NCI-H2081 treated with DMSO at 0.1 percent for 48 hours (cell line): ENCODE results near the gene CDH18.
"Not testable (repeated sequence)": the region's sequence is repeated elsewhere in the genome, so short reads cannot be mapped to it uniquely, and the experiment has no call there.

Source experiments
- DNase-seq: peaks from one replicate; lab custom pipeline; 2025; lab: John Stamatoyannopoulos, UW

CDH18 gene

DNA sequence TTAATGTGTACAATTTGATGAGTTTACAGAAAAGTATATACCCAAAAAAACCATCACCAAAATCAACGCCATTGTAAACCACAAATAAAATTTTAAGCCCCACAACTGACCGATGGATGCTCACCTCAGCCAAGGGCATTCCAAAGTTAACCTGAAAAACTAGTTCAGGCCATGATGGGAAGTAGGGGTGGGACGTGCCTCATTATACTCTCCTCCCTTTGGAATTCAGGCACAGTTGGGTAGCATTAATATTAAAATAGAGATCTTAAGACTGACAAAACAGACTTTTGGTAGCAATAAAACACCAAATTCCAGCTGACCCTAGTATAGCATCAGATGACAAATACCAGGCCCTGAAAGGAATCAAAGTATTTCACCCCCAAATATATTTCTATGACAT lies 129.0 kb downstream of the CDH18 start:
- DNase-seq: no peak

DNA sequence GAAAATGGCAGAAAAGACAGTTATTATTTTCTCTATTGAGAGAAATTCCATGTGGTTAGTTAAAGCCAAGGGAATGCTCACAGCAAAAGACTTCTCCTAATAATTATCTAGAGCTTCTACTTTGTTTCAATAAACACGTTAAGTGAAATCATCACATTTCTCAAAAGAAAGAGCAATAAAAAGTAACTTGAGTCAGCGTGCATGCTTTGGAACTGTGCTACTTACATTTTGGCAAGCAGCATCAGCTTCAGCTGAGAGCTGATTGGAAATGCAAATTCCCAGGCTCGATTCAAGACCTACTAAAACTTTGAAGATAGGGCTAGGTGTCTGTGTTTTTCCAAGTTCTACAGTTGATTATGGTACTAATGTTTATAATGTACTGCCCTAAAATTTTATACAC lies 132.1 kb downstream of the CDH18 start:
- DNase-seq: no peak

DNA sequence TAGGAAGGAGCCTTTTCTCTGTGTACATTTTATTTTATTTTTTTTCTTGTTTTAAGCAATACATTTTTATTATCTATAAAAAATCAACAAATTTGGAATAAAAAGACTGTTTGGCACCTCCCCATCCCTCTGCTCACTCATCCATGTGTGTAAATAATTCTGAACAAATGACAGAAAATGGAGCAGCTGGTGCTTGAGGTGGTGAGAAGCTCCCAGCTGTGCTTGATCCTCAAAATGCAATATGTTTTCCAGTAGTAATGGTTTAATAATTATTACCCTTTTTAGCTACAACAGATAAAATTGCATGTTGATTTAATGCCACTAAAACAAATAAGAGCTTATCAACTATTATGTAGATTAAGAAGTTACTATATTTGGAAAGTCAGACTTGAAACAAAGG lies 132.5 kb downstream of the CDH18 start:
- peak; percentile 80 for DNase-seq

DNA sequence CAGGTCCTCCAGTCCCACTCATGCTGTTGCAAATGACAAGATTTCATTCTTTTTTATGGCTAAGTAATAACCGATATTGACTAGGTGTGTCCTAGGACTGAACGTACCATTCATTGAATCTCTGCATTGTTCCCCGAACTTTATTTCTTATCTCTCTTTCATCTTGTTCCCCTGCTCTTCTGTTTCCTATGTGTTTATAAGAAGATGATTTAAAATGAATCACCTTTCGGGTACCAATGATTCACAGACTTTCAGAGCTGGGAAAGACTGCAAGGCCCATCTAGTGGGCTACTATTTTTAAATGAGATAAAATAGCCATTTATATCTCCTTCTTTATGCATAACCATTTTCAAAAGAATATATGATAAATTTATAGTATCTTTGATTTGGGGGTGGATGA lies 133.0 kb downstream of the CDH18 start:
- DNase-seq: no peak

DNA sequence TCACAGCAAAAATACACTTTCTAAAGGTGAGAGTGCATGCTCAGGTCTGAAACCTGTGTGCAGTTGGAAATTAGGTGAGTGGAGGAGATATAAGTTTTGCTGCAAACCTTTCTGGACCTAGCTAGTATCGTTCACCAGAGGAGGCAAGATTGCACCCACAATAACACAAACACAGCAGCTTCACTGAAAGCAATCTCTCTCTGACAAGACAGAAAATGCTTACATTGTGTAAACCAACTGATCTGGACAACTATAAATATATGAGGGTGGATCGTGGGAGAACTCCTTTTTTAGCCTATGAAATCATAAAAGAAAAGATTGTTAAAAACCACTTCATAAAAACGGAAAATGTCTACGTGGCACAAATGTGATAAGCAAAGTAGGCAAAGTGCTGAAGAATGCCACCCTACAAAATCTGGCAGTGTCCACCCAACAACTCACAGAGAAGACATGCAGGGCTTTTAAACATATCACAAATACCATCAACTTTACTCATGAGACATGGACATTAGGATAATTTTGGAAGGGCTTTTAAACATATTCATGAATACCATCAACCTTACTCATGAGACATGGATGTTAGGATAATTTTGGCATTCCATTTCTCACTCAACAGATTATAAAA lies 134.3 kb downstream of the CDH18 start:
- no peak for DNase-seq

DNA sequence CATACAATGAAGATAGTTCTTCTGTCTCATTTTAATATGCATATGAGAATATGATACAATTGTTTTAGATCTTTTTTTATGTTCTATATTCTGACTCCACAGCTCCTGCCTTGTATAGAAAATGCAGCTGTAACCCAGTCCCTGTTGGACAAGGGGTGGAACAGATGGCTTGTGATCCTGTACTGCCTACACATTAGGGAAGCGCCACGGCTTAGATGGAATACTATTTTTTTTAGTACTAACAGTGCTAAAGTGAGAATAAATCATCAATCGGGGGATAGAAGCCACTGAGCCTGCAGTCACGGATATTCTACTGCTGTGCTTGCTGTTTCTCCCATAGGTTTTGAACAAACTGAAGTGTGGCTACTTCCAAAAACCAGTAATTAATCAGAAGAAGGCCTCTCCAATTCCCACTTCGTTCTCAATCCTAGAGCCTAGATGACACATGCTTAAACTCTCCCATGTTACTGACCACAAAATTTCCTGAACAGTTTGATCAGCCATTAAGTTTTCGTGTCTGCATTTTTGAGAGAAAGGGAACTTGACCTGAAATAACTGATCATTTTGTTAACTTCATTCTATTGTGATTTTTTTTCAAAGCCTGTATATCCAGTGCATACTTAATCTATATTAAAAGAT lies 150.3 kb downstream of the CDH18 start:
- DNase-seq: no peak

DNA sequence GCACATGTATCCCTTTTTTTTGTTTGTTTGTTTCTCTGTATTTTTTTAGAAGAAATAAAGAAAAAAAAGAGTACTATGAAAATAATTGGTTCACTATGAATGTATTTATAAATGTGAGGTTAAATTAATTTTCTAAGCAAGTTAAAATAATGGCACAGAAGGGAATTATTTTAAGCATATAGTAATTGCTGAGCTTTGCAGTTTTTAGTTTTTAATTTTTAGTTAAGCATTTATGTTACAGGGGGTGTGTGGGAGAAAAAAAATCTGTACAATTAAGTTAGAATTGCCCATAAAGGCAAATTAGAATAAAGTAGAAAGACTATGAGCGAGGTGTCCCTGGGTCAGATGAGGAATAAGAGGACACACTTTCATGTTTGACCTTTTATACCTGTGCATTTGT lies 152.6 kb downstream of the CDH18 start:
- DNase-seq: no peak

DNA sequence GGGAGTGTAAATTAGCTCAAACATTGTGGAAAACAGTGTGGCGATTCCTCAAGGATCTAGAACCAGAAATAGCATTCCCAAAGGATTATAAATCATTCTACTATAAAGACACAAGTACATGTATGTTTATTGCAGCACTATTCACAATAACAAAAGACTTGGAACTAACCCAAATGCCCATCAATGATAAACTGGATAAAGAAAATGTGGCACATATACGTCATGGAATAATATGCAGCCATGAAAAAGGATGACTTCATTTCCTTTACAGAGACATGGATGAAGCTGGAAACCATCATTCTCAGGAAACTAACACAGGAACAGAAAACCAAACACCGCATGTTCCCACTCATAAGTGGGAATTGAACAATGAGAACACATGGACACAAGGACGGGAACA lies 175.3 kb downstream of the CDH18 start:
- DNase-seq: not testable (repeated sequence)

DNA sequence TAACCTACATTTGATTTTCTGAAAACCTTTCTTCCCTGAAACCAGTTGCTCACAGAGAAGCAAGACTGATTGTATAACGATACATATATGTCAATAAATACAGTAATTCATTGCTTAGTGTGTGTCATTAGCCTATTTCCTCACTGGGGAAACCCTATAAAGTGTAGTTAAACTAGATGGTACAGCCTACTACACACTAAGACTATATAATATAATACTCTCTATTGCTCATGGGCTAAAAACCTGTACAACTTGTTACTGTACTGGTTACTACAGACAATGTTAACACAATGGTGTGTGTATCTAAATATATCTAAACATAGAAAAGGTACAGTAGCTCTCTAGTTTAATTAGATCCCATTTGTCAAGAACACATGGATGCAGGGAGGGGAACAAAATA lies 181.2 kb downstream of the CDH18 start:
- DNase-seq: no peak

DNA sequence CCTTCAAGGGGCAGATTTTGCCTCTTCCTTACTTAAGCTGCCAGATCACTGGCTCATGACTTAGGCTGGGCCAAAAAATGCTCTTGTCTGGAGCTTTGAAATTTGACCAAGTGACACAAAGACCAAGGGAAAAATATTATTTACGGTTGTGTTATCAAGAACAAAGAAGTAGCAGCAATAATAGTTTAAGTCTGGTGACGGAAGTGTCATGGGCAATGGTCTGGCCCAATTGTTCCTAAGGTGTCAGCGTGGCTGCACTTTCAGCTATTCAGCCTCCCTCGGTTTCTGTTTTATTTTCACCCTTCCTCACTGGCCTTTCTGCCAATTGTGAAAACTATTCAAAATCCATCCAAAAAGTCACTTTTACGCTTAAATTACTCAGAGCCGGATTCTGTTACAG lies 185.3 kb downstream of the CDH18 start:
- no peak for DNase-seq

DNA sequence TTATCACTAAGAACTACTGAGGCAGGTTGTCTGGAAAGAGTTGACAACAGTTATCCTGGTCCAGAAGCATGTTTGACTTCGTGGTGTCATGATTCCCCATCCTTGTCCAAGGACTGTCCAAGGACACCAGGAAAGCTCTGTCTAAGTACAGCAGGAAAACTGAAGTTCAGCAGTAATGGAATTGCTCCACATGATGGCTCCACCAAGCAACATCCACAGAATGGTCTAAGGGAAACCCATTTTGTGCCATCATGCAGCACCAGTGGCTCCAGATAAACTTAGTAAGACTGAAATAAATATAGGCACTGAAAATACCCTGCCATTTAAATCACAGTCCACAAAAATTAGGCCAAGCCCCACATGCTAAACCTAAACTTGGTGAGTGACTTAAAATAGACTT lies 192.8 kb downstream of the CDH18 start:
- no peak for DNase-seq

DNA sequence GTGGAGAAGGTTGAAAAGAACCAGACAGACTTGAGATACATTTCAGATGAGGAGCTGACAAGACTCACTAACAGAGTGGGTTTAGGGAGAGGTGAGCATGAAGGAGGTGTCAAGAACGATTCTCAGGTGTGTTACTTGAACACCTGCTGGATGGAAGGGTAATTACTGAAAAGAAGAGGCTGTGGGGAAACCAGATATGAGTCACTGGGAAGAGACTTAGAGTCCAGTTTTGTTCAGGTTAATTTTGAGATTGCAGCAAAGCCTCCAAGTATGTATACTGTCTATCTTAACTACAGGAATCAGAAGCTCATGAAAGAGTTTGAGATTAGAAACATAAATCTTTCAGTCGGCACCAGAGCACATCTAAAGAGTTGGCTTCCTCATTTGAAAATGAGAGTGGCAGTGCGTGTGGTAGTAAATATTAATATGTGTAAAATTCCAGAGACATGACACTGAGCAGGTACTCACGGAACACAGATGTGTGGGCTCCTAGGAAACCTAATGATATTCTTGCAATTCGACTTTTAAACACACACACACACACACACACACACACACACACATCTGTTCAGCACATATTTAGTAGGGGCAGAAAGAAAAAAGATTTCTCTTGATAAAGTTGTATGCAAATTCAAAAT lies 197.1 kb downstream of the CDH18 start:
- DNase-seq: no peak

DNA sequence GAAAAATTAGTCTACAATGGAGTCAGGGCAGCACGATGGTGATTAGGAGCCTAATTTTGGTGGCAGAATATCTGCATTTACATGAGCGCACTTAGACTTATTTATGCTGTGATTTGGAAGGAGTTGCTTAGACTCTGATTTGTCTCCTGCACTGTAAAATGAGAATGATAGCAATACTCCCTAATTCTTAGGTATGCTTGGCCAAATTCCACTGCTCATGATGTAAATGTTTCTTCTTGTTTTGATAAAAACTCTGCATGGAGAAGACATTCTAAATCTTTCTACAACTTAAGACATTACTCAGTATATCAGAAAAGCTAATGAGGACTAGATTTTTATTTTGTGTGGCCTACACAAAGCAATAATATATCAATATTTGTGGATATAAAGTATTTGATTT lies 205.4 kb downstream of the CDH18 start:
- no peak for DNase-seq

DNA sequence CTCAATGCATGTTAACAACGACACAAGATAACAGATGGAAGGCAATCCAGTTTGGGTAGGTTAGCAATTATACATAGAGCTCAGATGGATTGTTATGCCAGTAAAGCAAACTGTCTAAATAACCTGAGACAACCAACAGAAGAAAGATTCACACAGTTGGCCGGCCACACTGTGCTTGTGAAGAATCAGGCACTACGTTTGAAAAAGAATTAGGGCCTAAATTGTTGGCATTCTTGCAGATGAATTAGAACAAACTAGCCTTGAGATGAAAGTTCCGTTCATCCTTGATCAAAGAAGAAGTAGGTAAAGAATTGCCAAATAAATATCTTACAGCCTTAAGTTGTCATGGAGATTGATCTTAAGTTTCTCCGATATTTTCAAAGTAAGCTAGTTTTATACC lies 210.6 kb downstream of the CDH18 start:
- no peak for DNase-seq

DNA sequence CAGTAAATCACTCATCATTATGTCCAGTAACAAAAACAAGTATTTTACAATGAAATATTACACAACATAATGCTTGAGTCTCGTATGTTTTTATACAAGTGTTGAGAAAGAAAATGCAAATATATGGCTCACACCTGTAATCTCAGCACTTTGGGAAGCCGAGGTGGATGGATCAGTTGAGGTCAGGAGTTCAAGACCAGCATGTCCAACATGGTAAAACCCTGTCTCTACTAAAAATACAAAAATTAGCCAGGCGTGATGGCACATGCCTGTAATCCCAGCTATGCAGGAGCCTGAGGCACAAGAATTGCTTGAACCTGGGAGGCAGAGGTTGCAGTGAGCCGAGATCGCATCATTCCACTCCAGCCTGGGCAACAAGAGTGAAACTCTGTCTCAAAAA lies 211.1 kb downstream of the CDH18 start:
- not testable (repeated sequence) for DNase-seq

DNA sequence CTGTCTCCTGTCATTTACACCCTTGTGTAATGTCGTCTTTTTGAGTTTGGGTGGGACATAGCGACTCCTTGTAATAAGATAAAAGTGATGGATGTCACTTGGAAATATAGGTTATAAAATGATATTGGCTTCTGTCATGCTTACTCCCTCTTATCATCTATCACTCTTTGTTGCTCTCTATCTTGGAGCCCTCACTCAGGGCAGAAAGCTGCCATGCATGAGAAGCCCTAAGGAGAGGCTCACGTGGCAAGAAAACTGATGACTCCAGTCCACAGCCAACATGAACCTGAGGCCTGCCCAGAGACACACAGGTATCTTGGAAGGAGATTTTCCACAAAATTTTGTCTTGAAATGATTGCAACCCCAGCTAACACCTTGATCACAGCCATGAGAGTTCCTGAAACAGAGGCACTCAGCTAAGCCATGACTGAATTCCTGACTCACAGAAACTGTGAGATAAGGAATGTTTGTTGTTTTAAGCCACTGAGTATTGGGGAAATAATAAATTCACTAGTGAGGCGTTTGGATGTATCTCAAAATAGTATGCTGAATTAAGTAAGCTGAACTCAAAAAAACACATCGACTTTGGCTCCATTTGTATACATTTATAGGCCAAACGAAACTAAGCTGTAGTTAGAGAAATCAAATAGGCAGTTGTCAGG lies 216.7 kb downstream of the CDH18 start:
- DNase-seq: no peak

DNA sequence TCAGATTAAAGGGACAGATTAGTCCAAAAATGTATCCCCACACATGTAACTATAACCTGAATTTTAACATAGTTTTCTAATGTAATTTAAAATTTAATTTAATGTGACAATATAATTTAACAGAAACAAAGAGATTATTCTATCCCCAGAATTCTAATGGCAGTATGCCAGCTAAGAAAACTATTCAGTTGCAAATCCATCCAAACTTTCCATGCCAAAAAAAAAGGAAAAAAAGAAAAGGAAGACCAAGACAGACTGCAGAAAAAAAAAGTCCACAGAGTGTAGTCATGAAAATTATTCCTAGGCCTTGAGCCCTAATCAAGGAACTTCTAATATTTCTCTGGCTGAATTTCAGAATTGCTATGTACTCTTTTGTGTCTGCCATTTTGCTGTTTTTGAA lies 217.6 kb downstream of the CDH18 start:
- DNase-seq: no peak

DNA sequence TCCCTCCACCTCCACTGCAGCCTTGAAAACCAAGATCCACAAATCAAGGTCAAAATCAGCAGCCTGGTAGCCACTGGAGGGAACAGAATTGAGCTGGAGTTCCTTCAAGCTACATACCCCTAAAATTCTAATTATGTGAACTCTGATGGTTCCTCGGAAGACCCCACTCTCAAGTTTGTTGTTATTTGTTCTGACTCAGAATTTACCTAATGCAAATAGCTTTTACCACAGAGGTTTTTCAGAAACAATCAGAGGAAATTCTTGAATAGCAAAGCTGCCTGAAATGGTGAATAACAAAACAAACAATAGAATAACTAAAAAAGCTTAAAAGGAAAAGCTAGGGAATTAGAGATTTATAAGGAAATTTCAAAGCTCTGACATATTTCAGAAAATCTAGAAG lies 220.0 kb downstream of the CDH18 start:
- DNase-seq: no peak

DNA sequence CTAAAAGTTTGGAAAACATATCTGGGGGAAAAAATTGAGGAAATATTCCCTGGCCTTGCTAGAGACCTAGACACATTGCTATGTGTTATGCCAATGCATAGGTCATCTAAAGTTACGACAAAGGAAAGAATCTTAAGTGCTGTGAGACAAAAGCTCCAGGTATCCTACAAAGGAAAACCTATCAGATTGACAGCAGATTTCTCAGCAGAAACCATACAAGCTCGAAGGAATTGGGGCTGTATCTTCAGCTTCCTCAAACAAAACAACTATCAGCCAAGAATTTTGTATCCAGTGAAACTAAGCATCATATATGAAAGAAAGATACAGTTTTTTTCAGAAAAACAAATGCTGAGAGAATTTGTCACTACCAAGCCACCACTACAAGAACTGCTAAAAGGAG lies 234.4 kb downstream of the CDH18 start:
- no peak for DNase-seq

DNA sequence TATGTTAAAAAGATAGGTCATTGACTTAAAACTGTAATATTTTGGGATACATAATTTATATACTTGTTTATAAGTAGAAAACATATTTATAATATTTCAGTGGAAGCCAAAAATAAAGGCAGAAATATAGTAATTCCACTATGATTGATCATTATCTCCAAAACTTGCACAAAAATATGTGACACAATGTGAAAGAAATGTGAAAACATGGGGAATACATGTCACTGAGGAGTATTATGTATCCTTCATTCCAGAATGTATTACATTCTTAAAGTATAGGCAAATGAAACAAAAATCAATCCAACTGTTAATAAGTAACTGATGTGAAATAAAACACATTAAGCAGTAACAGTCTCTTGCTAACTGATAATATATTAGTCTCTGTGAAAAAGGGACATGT lies 236.7 kb downstream of the CDH18 start:
- no peak for DNase-seq

DNA sequence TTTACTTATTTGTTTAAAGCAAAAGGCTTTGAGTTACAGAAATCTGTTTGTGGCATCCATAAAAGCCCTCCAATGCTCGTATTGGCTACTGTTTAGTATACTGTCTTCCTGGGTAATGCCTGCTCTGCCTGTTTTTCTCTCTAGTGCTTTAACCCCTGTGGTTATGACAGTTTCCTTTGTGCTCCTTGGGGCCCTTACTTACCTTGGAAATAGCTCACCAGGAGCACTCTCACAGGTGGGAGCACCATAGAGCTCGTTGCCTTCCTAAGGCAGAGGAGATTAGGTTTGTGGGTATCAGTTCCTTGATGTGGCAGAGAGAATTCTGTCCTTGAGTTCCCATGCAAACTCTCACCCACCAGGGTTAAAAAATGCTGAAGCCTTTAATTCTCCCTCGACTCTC lies 242.8 kb downstream of the CDH18 start:
- DNase-seq: no peak

DNA sequence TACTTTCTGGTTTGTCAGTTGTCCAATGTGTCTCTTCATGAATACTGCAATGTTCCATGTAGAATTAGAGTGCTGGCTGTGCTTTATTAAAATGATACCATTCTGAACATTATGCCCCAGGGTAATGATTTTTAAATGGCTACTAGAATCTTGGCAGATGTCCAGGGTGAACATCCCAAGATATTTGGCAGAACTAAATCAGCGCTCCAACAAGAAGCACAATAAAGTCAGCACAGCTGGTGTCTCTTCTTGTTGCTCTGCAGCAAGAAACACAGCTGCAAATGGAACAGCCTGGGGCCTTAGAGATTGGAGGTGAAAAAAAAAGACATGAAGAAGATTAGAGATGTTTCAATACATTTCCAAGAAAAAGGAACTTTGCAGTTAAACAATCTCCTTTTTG lies 248.3 kb downstream of the CDH18 start:
- peak; percentile 40 for DNase-seq

DNA sequence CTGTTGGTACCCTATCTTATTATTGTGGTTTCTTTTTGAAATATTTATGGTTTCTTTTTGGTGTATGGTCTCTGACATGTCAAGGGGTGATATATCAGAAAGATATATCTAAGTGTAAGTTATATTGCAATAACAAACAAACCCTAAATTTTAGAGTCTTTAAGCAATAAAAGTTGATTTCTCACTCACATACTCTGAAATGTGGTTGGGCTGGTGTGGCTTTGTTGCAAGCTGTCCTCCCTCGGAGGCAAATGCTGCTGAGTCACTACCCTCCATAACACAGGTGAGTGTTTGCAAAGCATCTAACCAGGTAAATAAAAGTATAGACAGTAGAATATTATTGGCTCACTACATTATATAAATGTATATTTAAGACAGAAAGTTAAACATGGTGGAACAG lies 253.2 kb downstream of the CDH18 start:
- no peak for DNase-seq
